ENCODE results near the gene APOBEC3A. TPM values are rescaled to one million over a fixed set of nuclear protein-coding genes. Genes with fewer than 3 reads are reported as not detected.
A peak's percentile ranks its signal among the peaks of the same experiment; 100 is the strongest.

Gene APOBEC3A
- total and polyA plus RNA-seq, 2 of the 13 experiments (the other 11 are each of a cell fraction or from before 2014, with no cell fraction given): not detected

DNA sequence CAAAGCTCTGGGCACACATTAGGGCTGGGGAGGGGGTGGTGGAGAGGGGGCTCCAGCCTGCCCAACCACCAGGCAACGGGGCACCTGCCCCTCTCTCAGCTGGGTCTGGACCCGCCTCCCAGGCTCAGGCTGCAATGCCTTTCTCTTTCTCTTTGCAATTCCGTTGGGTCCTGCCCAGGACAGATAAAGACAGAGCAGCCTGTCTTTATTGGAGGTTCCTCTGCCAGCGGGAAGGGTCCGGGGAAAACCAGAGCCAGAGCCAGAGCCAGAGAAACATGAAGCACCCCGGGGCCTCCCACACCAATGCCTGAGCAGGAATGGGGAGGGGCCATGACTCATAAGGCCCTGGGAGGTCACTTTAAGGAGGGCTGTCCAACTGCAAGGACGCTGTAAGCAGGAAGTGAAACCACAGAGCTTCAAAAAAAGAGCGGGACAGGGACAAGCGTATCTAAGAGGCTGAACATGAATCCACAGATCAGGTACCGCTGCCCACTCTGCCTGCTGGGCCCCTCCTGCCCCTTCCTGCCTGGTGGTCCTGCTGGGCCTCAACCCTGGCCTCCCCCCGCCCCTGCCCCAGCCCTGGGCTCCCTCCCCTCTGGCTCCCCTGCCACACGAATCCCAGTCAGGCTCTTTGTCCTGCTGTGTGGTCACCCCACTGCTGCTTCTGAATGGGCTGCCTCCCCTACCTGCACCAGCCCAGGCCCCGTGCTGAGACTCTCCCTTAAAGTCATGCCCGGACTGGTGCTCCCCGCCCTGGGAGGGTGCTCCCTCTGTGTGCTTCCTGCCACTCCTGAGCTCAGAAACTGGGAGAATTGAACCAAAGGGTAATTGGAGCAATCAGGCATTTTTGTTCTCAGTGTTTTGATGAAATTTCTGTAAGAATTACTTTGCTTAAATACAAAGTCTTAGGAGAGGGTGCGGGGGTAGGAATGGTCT, 24.9 kb downstream of the APOBEC3A start, which contains the start of gene APOBEC3B (continued):
- peak; percentile 46; the same call in 1 of the 2 replicates for TF ChIP-seq DMAP1 (CRISPR knock-in tag; IDR thresholded peaks at IDR 0.05)
- 0 out of 2 replicates have a peak, but pooled peaks have one; percentile 46 for TF ChIP-seq ZNF543 (CRISPR knock-in tag; IDR thresholded peaks at IDR 0.05)
- no peak for TF ChIP-seq ZKSCAN8 (CRISPR knock-in tag; IDR thresholded peaks at IDR 0.05; ENCODE audit: borderline replicate concordance)
- no peak for TF ChIP-seq TFAP4 (IDR thresholded peaks at IDR 0.05; ENCODE audit: borderline replicate concordance, low read depth)
- no peak for TF ChIP-seq MYNN (CRISPR knock-in tag; IDR thresholded peaks at IDR 0.05; ENCODE audit: low read depth)
- TF ChIP-seq PHB2 (IDR thresholded peaks at IDR 0.05; ENCODE audit: partially characterized antibody): no peak
- TF ChIP-seq MTA3 (CRISPR knock-in tag; IDR thresholded peaks at IDR 0.05): no peak
- peak; percentile 67; the same call in 1 of the 2 replicates for TF ChIP-seq ZMYM3 (CRISPR knock-in tag; IDR thresholded peaks at IDR 0.05)
- TF ChIP-seq ZBTB43 (CRISPR knock-in tag; conservative IDR thresholded peaks at IDR 0.05): no peak
- TF ChIP-seq ZNF674 (CRISPR knock-in tag; IDR thresholded peaks at IDR 0.05; ENCODE audit: low read depth): no peak
- no peak for TF ChIP-seq GMEB1 (CRISPR knock-in tag; IDR thresholded peaks at IDR 0.05; ENCODE audit: borderline replicate concordance)
- TF ChIP-seq KMT2B (CRISPR knock-in tag; IDR thresholded peaks at IDR 0.05): no peak
- TF ChIP-seq ELF1 (CRISPR knock-in tag; IDR thresholded peaks at IDR 0.05): peak; percentile 73
- TF ChIP-seq ARNTL (CRISPR knock-in tag; IDR thresholded peaks at IDR 0.05): no peak
- 0 out of 2 replicates have a peak, but pooled peaks have one; percentile 22 for TF ChIP-seq ZBTB7B (CRISPR knock-in tag; IDR thresholded peaks at IDR 0.05)
- peak; percentile 82 for TF ChIP-seq GABPB1 (CRISPR knock-in tag; IDR thresholded peaks at IDR 0.05)
- no peak for TF ChIP-seq SSRP1 (CRISPR knock-in tag; IDR thresholded peaks at IDR 0.05)
- TF ChIP-seq ASH2L (IDR thresholded peaks at IDR 0.05; ENCODE audit: insufficient read length, low read depth, low read length): no peak
- TF ChIP-seq NFYB (CRISPR knock-in tag; IDR thresholded peaks at IDR 0.05): peak; percentile 54
- TF ChIP-seq ZNF713 (CRISPR knock-in tag; IDR thresholded peaks at IDR 0.05): no peak
- TF ChIP-seq ZFY (CRISPR knock-in tag; IDR thresholded peaks at IDR 0.05): no peak
- TF ChIP-seq HINFP (CRISPR knock-in tag; IDR thresholded peaks at IDR 0.05; ENCODE audit: low read depth): no peak
- no peak for TF ChIP-seq CREBL2 (CRISPR knock-in tag; IDR thresholded peaks at IDR 0.05; ENCODE audit: borderline replicate concordance)
- no peak for TF ChIP-seq NPAS2 (CRISPR knock-in tag; IDR thresholded peaks at IDR 0.05; ENCODE audit: borderline replicate concordance)
- no peak for TF ChIP-seq ZNF225 (CRISPR knock-in tag; IDR thresholded peaks at IDR 0.05)
